ENCODE measurements around the gene PCK2. TPM values are rescaled to one million over a fixed set of nuclear protein-coding genes. Genes with fewer than 3 reads are reported as not detected.

PCK2 gene
- total and polyA plus RNA-seq, 2 of the 13 experiments (the other 11 are each of a cell fraction or from before 2014, with no cell fraction given), result 129 to 272 TPM

DNA sequence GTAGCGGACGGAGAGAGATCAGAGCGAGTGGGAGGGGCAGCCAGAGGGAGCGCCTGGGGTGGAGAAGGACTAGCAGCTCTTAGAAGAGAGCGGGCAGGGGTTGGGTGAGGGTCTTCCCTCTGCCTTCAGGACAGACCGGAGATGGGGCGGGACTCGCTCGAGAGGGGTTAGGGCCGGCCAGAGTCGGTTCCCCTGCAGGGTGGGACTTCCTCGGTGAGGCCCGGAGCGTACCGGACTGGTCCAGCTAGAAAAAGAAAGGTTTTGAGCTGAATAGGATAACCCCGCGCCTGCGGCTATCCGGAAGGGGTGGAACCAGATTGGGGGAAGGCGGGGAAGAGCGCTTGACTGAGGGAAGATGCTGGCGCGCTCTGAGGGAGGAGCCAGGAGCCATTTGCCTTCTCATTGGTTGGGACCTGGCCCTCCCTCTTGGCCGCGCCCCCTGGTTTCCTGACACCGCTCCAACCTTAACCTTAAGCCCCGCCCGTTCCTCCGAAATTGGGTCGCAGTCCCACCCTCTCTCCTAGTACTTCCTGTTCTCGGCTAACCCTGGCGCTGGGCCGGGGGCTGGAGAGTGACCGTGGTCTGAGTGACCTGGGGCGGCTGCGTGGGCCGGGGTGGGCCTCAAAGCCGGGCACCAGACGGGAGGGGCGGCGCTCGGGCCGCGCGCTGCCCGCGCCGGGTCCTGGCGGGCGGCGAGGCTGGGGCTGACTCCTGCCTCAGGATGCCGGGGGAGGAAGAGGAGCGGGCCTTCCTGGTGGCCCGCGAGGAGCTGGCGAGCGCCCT lies 53.1 kb downstream of the PCK2 start, which contains the start of gene RNF31 (continued):
- TF ChIP-seq, protein P1, sequence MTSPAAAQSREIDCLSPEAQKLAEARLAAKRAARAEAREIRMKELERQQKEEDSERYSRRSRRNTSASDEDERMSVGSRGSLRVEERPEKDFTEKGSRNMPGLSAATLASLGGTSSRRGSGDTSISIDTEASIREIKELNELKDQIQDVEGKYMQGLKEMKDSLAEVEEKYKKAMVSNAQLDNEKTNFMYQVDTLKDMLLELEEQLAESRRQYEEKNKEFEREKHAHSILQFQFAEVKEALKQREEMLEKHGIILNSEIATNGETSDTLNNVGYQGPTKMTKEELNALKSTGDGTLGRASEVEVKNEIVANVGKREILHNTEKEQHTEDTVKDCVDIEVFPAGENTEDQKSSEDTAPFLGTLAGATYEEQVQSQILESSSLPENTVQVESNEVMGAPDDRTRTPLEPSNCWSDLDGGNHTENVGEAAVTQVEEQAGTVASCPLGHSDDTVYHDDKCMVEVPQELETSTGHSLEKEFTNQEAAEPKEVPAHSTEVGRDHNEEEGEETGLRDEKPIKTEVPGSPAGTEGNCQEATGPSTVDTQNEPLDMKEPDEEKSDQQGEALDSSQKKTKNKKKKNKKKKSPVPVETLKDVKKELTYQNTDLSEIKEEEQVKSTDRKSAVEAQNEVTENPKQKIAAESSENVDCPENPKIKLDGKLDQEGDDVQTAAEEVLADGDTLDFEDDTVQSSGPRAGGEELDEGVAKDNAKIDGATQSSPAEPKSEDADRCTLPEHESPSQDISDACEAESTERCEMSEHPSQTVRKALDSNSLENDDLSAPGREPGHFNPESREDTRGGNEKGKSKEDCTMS (CRISPR knock-in tag; conservative IDR thresholded peaks at IDR 0.05), result no peak
- TF ChIP-seq PRPF4 (IDR thresholded peaks at IDR 0.05; ENCODE audit: low read depth, low read length, poor library complexity, severe bottlenecking) (no peak), ZHX2 (IDR thresholded peaks at IDR 0.05; ENCODE audit: low read depth) (no peak; the same call in 1 of the 2 replicates), ZHX2 (CRISPR knock-in tag; IDR thresholded peaks at IDR 0.05; ENCODE audit: borderline replicate concordance) (no peak), RARG (CRISPR knock-in tag; IDR thresholded peaks at IDR 0.05; ENCODE audit: low read depth) (peak; percentile 44; the same call in 1 of the 2 replicates), RBFOX2 (IDR thresholded peaks at IDR 0.05; ENCODE audit: low read depth, low read length) (peak; percentile 95), TRIM22 (IDR thresholded peaks at IDR 0.05) (no peak), ZNF775 (CRISPR knock-in tag; IDR thresholded peaks at IDR 0.05; ENCODE audit: borderline replicate concordance) (no peak), ZNF264 (CRISPR knock-in tag; IDR thresholded peaks at IDR 0.05) (no peak), SRY (CRISPR knock-in tag; IDR thresholded peaks at IDR 0.05) (no peak), SIN3A (IDR thresholded peaks at IDR 0.05; ENCODE audit: borderline replicate concordance, low read depth, low read length) (peak; percentile 88; the same call in 1 of the 2 replicates), CCDC6 (CRISPR knock-in tag; IDR thresholded peaks at IDR 0.05) (no peak), REL (CRISPR knock-in tag; conservative IDR thresholded peaks at IDR 0.05) (no peak), ZNF580 (CRISPR knock-in tag; IDR thresholded peaks at IDR 0.05; ENCODE audit: borderline replicate concordance, low read depth) (peak; percentile 88), PAWR (CRISPR knock-in tag; IDR thresholded peaks at IDR 0.05; ENCODE audit: borderline replicate concordance) (peak; percentile 5; the same call in 1 of the 2 replicates), NPAS2 (CRISPR knock-in tag; IDR thresholded peaks at IDR 0.05; ENCODE audit: borderline replicate concordance) (no peak), SMARCE1 (IDR thresholded peaks at IDR 0.05; ENCODE audit: borderline replicate concordance) (no peak)
- TF ChIP-seq, protein P2, sequence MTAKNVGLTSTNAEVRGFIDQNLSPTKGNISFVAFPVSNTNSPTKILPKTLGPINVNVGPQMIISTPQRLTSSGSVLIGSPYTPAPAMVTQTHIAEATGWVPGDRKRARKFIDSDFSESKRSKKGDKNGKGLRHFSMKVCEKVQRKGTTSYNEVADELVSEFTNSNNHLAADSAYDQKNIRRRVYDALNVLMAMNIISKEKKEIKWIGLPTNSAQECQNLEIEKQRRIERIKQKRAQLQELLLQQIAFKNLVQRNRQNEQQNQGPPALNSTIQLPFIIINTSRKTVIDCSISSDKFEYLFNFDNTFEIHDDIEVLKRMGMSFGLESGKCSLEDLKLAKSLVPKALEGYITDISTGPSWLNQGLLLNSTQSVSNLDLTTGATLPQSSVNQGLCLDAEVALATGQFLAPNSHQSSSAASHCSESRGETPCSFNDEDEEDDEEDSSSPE (CRISPR knock-in tag; IDR thresholded peaks at IDR 0.05), result peak; percentile 74; the same call in 1 of the 2 replicates
